ENCODE results near the gene NOS3. TPM values are rescaled to one million over a fixed set of nuclear protein-coding genes. Genes with fewer than 3 reads are reported as not detected.
A peak's percentile ranks its signal among the peaks of the same experiment; 100 is the strongest.

NOS3 gene
- total and polyA plus RNA-seq, 12 donors: 10.0 to 53.3 (median 13.3) TPM

GRCh38 chr7:151028948-151029501 lies 38.2 kb downstream of the NOS3 start:
- Histone ChIP-seq H3K27me3 (no peaks in the 10 kb centered on the region), H3K27ac (peak overlapping the region; percentile 36 to 91 (median 82)), H3K36me3 (peaks cover 0 to 25% (median 0%) of the 10 kb centered on the region in 9 donors), H3K4me3 (peak overlapping the region; percentile 29 to 84 (median 74)), H3K9me3 (no peaks in the 10 kb centered on the region), H3K4me1 (peaks cover 3 to 21% (median 14%) of the 10 kb centered on the region in 9 donors)
- 52 to 56% methylated on average over 17 of the region's 17 CpGs for WGBS, 2 donors
- ATAC-seq (peak in 1 of 8 donors; percentile 0), DNase-seq (no peak)
- TF ChIP-seq CTCF (IDR thresholded peaks at IDR 0.05): no peak
- intact Hi-C loops (cut with DNase I): loop anchor here in 6 of 10 donors (1.0 to 5.0 kb wide), 7 partner anchors 29 to 83 kb away; partner anchors contain the start of genes SLC4A2 (in 2 of the 6) and AGAP3 (in 1 of the 6)

GRCh38 chr7:151031011-151031410 lies 40.2 kb downstream of the NOS3 start:
- H3K36me3 ChIP-seq: peaks cover 0 to 43% (median 5%) of the 10 kb centered on the region in 9 donors
- no peak overlapping the region for H3K27ac ChIP-seq
- no peak for ATAC-seq
- WGBS, 2 donors: 93 to 95% methylated on average over 4 of the region's 4 CpGs
- intact Hi-C loops (cut with DNase I): loop anchor here in 4 of 10 donors (2.0 to 10.0 kb wide), 3 partner anchors 26 to 81 kb away; partner anchors contain the start of gene CDK5 (in 1 of the 4)
- H3K4me1 ChIP-seq: peaks cover 3 to 33% (median 21%) of the 10 kb centered on the region in 9 donors
- no peaks in the 10 kb centered on the region for H3K27me3 ChIP-seq
- TF ChIP-seq CTCF (IDR thresholded peaks at IDR 0.05): no peak
- no peak overlapping the region for H3K4me3 ChIP-seq
- DNase-seq: no peak
- H3K9me3 ChIP-seq: no peaks in the 10 kb centered on the region

- intact Hi-C loops (cut with DNase I): loop anchor here in 3 of 10 donors (5.0 to 10.0 kb wide), 2 partner anchors 72 to 79 kb away; no protein-coding TSS in a partner anchor
- no peaks in the 10 kb centered on the region for H3K9me3 ChIP-seq
- no peaks in the 10 kb centered on the region for H3K27me3 ChIP-seq
- 89 to 92% methylated on average over 17 of the region's 17 CpGs for WGBS, 2 donors
- H3K4me1 ChIP-seq: peaks cover 0 to 28% (median 16%) of the 10 kb centered on the region in 9 donors
- no peak for DNase-seq
- H3K36me3 ChIP-seq: peaks cover 0 to 62% (median 12%) of the 10 kb centered on the region in 9 donors
- no peak overlapping the region for H3K4me3 ChIP-seq
- H3K27ac ChIP-seq: no peak overlapping the region
- ATAC-seq: no peak
- TF ChIP-seq CTCF (IDR thresholded peaks at IDR 0.05): no peak
Observed at GRCh38 chr7:151032936-151033863, 42.4 kb downstream of the NOS3 start.

- intact Hi-C loops (cut with DNase I): loop anchor here in 3 of 10 donors (5.0 to 10.0 kb wide), 2 partner anchors 71 to 78 kb away; no protein-coding TSS in a partner anchor
- TF ChIP-seq CTCF (IDR thresholded peaks at IDR 0.05): no peak
- ATAC-seq (no peak), DNase-seq (no peak)
- 83 to 98% methylated on average over 5 of the region's 5 CpGs for WGBS, 2 donors
- H3K27ac ChIP-seq: no peak overlapping the region
- H3K4me3 ChIP-seq: no peak overlapping the region
- H3K9me3 ChIP-seq: no peaks in the 10 kb centered on the region
- H3K36me3 ChIP-seq: peaks cover 0 to 62% (median 12%) of the 10 kb centered on the region in 9 donors
- peaks cover 5 to 32% (median 19%) of the 10 kb centered on the region in 9 donors for H3K4me1 ChIP-seq
- no peaks in the 10 kb centered on the region for H3K27me3 ChIP-seq
Observed at GRCh38 chr7:151033864-151034249, 43.0 kb downstream of the NOS3 start.

Measured in heart right ventricle (tissue), 16 donors.